Adrenal gland (tissue), 5 donors: ENCODE data around the gene CHRNB4.

Experiments
- POLR2A ChIP-seq, 2 donors: fragments of 450-650 bp; IDR thresholded peaks; one replicate each; pipeline ENCODE4 v1.6.1; 2017; ENCODE audit warnings: antibody characterized with exemption in 2 of 2, mild to moderate bottlenecking in 2 of 2, moderate library complexity in 1 of 2
- TF ChIP-seq, protein P1 (sequence below), 6 experiments: fragments of 450-650 bp in 4 of 6; fragments of 200-600 bp in 2 of 6; sonication (generic) in 1 of 6; IDR thresholded peaks; 1 replicate in 5 of 6; 2 replicates in 1 of 6; pipeline versions ENCODE4 v1.5.1 to v1.8.0; 2016 to 2021; ENCODE audit warnings: antibody characterized with exemption in 6 of 6, mild to moderate bottlenecking in 2 of 6, moderate library complexity in 1 of 6
- donor health status: DM: no; HTN: no; CAD: no.

DNA sequence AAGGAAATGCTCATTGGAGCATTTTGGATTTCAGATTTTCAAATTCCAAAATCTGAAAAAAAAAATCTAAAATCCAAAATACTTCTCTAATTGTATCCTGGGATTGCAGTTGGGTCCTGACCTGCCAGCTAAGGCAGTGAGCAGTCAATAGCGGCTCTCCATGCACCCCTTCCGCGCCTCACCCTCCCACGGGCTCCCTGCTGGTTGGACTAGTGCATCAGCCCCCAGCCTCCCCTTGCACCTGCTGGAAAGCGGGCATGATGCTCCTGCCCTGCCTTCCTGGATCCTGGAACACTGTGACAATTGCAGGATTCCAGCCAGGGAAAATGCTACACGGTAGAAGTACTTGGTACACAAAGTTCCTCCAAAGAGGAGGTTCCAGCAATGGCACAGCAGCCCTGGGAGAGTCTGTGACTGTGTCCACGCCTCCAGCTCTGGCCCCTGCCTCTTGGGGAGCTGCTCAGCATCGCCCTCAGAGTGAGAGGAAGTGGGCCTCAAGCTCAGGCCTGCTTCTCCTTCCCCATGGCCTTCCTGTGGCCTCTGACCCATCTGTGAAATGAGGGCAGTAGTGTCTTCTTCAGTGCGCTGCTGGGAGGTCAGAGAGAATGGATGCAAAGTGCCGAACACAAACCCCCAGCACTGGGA lies 39.5 kb upstream of the CHRNB4 start:
- TF ChIP-seq, protein P1, sequence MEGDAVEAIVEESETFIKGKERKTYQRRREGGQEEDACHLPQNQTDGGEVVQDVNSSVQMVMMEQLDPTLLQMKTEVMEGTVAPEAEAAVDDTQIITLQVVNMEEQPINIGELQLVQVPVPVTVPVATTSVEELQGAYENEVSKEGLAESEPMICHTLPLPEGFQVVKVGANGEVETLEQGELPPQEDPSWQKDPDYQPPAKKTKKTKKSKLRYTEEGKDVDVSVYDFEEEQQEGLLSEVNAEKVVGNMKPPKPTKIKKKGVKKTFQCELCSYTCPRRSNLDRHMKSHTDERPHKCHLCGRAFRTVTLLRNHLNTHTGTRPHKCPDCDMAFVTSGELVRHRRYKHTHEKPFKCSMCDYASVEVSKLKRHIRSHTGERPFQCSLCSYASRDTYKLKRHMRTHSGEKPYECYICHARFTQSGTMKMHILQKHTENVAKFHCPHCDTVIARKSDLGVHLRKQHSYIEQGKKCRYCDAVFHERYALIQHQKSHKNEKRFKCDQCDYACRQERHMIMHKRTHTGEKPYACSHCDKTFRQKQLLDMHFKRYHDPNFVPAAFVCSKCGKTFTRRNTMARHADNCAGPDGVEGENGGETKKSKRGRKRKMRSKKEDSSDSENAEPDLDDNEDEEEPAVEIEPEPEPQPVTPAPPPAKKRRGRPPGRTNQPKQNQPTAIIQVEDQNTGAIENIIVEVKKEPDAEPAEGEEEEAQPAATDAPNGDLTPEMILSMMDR (IDR thresholded peaks at IDR 0.05): no peak
- no peak for TF ChIP-seq POLR2A (IDR thresholded peaks at IDR 0.05)
